Smooth muscle cell (in vitro differentiated cells): ENCODE results near the gene ESRP2. TPM values are rescaled to one million over a fixed set of nuclear protein-coding genes. Genes with fewer than 3 reads are reported as not detected.

Source experiments
- DNase-seq: peaks from one replicate; lab custom pipeline; 2025; ENCODE audit not compliant: unreplicated experiment; lab: John Stamatoyannopoulos, UW
- H2AFZ ChIP-seq: fragments of 200-600 bp; sonication (generic); 2 replicates; pipeline ENCODE4 v1.6.0; 2016; ENCODE audit warnings: antibody characterized with exemption, low read depth, mild to moderate bottlenecking
- H3F3A ChIP-seq: fragments of 200-600 bp; sonication (generic); 2 replicates; pipeline ENCODE4 v1.6.0; 2017; ENCODE audit warnings: antibody characterized with exemption, low read depth
- H3K27ac ChIP-seq: fragments of 200-600 bp; sonication (generic); 2 replicates; pipeline ENCODE4 v1.5.1; 2016; ENCODE audit warnings: low read depth, mild to moderate bottlenecking
- H3K27me3 ChIP-seq: fragments of 200-600 bp; sonication (generic); 2 replicates; pipeline ENCODE4 v1.6.1; 2016; ENCODE audit warnings: low read depth, mild to moderate bottlenecking
- H3K36me3 ChIP-seq: fragments of 200-600 bp; sonication (generic); 2 replicates; pipeline ENCODE4 v1.5.1; 2016; ENCODE audit warnings: low read depth
- H3K4me1 ChIP-seq: fragments of 200-600 bp; sonication (generic); 2 replicates; pipeline ENCODE4 v1.5.1; 2016; ENCODE audit warnings: low read depth
- H3K4me2 ChIP-seq: fragments of 200-600 bp; sonication (generic); 2 replicates; pipeline ENCODE4 v1.6.0; 2016; ENCODE audit warnings: mild to moderate bottlenecking
- H3K4me3 ChIP-seq: fragments of 200-600 bp; sonication (generic); 2 replicates; pipeline ENCODE4 v1.5.1; 2016; ENCODE audit warnings: mild to moderate bottlenecking
- H3K79me2 ChIP-seq: fragments of 200-600 bp; sonication (generic); 2 replicates; pipeline ENCODE4 v1.6.0; 2016; ENCODE audit warnings: low read depth, mild to moderate bottlenecking
- H3K9ac ChIP-seq: fragments of 200-600 bp; sonication (generic); 2 replicates; pipeline ENCODE4 v1.6.0; 2016; ENCODE audit warnings: low read depth
- H3K9me3 ChIP-seq: fragments of 200-600 bp; sonication (generic); replicated peaks from 2 replicates; pipeline ENCODE4 v1.5.1; 2016; ENCODE audit warnings: low read depth
- H4K20me1 ChIP-seq: fragments of 200-600 bp; sonication (generic); 2 replicates; pipeline ENCODE4 v1.6.0; 2016; ENCODE audit warnings: low read depth
- WGBS: methylation state at CpG from one replicate; pipeline ENCODE4 v1.1.7; 2016; ENCODE audit warnings: low lambda C conversion rate; 5-methylcytosine and 5-hydroxymethylcytosine counted together
- polyA plus RNA-seq: library from polyadenylated mRNA; unstranded; fragments of >200 nt; fragmentation: Nextera tagmentation; extraction: Ambion mirVana; gene quantifications from 2 replicates; pipeline ENCODE4 v1.2.1, GENCODE V29; 2016
- total RNA-seq: library from RNA; depleted of rRNA; stranded (reverse); fragments of >200 nt; gene quantifications from 2 replicates; pipeline ENCODE4 v1.2.3, GENCODE V29; 2014
- TF ChIP-seq, protein P1 (sequence below): fragments of 200-600 bp; sonication (generic); IDR thresholded peaks from 2 replicates; pipeline ENCODE4 v1.5.1; 2017; ENCODE audit warnings: borderline replicate concordance, mild to moderate bottlenecking, antibody characterized with exemption; ENCODE audit not compliant: insufficient read depth, poor library complexity, severe bottlenecking

Gene ESRP2
- total and polyA plus RNA-seq, 2 experiments from 2014 or later, result 2.7 to 8.5 TPM

DNA sequence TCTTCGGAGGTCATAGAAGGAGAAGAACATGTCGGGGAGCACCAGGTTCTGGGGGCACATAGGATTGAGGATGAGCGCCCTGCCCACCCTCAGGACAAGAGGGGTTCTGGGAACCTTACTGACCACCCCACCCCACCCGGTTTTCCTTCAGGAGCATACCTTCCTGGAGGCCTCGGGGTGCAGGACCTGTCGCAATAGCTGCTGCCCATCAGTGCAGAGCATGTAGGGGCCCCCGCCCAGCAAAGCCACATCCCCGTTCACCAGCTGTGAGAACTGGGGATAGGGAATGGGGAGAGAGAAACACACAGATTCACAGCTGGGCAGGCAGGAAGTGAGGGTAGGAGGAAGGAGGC, 2.1 kb downstream of the ESRP2 start:
- no peak for DNase-seq
- Histone ChIP-seq H3K4me2 (peak overlapping the region; percentile 92), H3K36me3 (no peaks in the 10 kb centered on the region), H3K27ac (peak overlapping the region; percentile 56), H3K4me3 (peak overlapping the region; percentile 60), H3K4me1 (peaks cover 21% of the 10 kb centered on the region), H2AFZ (no peak overlapping the region), H4K20me1 (peaks cover 14% of the 10 kb centered on the region), H3K79me2 (no peaks in the 10 kb centered on the region), H3F3A (peaks cover 16% of the 10 kb centered on the region), H3K9me3 (no peaks in the 10 kb centered on the region), H3K27me3 (peaks cover 17% of the 10 kb centered on the region), H3K9ac (no peak overlapping the region)
- 83% methylated on average over 8 of the region's 8 CpGs for WGBS
- TF ChIP-seq, protein P1, sequence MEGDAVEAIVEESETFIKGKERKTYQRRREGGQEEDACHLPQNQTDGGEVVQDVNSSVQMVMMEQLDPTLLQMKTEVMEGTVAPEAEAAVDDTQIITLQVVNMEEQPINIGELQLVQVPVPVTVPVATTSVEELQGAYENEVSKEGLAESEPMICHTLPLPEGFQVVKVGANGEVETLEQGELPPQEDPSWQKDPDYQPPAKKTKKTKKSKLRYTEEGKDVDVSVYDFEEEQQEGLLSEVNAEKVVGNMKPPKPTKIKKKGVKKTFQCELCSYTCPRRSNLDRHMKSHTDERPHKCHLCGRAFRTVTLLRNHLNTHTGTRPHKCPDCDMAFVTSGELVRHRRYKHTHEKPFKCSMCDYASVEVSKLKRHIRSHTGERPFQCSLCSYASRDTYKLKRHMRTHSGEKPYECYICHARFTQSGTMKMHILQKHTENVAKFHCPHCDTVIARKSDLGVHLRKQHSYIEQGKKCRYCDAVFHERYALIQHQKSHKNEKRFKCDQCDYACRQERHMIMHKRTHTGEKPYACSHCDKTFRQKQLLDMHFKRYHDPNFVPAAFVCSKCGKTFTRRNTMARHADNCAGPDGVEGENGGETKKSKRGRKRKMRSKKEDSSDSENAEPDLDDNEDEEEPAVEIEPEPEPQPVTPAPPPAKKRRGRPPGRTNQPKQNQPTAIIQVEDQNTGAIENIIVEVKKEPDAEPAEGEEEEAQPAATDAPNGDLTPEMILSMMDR, result no peak

DNA sequence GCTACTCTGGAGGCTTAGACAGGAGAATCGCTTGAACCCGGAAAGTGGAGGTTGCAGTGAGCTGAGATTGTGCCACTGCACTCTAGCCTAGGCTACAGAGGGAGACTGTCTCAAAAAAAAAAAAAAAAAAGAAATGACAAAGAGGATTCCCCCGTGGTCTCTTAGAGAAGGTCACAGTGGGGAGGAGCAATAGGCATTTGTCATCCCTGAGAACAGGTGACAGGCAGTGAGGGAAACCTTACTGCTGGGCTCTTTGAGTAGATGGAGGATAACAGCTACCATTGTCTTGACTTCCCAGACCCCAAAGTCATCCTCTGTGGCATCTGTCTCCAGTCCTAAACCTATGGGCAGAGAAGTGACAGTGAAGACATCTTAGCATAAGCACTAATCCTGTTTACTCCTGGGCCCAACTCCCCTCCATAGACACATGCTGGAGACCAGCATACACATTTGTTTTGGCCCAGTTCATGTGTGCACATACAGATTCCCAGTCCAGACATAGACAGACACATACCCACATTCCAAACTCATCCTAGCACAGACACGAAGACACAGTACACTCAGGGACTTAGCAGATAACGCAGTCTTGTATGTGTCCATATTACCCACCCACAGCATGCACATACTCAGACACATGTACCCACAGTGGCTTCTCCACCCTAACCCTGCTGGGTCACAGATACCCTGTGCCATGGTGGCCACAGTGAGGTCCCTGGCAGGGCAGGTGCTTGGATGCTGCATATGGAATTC, 2.7 kb downstream of the ESRP2 start:
- peaks cover 17% of the 10 kb centered on the region for H3K27me3 ChIP-seq
- no peaks in the 10 kb centered on the region for H3K79me2 ChIP-seq
- TF ChIP-seq, protein P1, result no peak
- no peaks in the 10 kb centered on the region for H3K36me3 ChIP-seq
- H4K20me1 ChIP-seq, result peaks cover 14% of the 10 kb centered on the region
- no peaks in the 10 kb centered on the region for H3K9me3 ChIP-seq
- H3K4me3 ChIP-seq, result no peak overlapping the region
- no peak overlapping the region for H3K4me2 ChIP-seq
- DNase-seq, result no peak
- H3K27ac ChIP-seq, result peak overlapping the region; percentile 56
- WGBS, result 88% methylated on average over 5 of the region's 5 CpGs
- H3K9ac ChIP-seq, result no peak overlapping the region
- H3K4me1 ChIP-seq, result peaks cover 21% of the 10 kb centered on the region
- H3F3A ChIP-seq, result peaks cover 16% of the 10 kb centered on the region
- H2AFZ ChIP-seq, result no peak overlapping the region

DNA sequence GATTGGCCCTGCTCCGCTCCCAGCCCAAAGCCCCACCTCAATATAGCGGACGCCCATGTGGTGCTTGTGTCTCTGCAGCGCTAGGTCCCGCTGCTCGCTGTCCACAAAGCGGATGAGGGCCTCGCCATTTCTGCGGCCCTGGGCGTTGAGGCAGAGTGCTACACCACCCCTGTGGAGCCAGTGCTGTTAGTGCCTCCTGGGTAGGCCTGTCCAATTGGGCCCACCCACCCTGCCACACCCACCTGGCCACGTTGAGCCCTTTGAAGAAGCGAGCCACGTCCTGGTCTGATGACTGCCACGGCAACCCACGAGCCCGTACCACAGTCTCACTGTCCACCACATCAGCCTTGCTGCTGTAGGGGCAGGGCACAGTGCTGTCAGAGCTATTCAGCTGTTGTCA, 3.6 kb downstream of the ESRP2 start:
- WGBS, result 95% methylated on average over 16 of the region's 16 CpGs

More for the DNA sequence above, 3.6 kb downstream of the ESRP2 start:
- TF ChIP-seq, protein P1, result no peak
- Histone ChIP-seq H3K79me2 (no peaks in the 10 kb centered on the region), H3K4me2 (no peak overlapping the region), H3K27me3 (peaks cover 17% of the 10 kb centered on the region), H2AFZ (no peak overlapping the region), H3K4me1 (peaks cover 18% of the 10 kb centered on the region), H3F3A (peaks cover 16% of the 10 kb centered on the region), H3K4me3 (no peak overlapping the region), H3K27ac (no peak overlapping the region), H3K36me3 (no peaks in the 10 kb centered on the region), H3K9me3 (no peaks in the 10 kb centered on the region), H4K20me1 (peaks cover 21% of the 10 kb centered on the region), H3K9ac (no peak overlapping the region)
- DNase-seq, result no peak
